Hematopoietic multipotent progenitor cell treated with erythropoietin and hydrocortisone succinate and interleukin-3 and kit ligand, for 8 days (in vitro differentiated cells): ENCODE measurements around the gene PYGB.
A peak's percentile ranks its signal among the peaks of the same experiment; 100 is the strongest.

Source experiments
- DNase-seq: peaks from one replicate; pipeline ENCODE4 v3.0.0-alpha.2; 2015

The PYGB gene

GRCh38 chr20:25283221-25283951, 35.5 kb downstream of the PYGB start:
- no peak for DNase-seq

- no peak for DNase-seq
Observed at GRCh38 chr20:25284131-25284601, 36.3 kb downstream of the PYGB start.

- no peak for DNase-seq
Observed at GRCh38 chr20:25285091-25285647, 37.3 kb downstream of the PYGB start.

- no peak for DNase-seq
Observed at GRCh38 chr20:25285856-25286798, 38.2 kb downstream of the PYGB start.

- DNase-seq = no peak
Observed at GRCh38 chr20:25286917-25287316, 39.0 kb downstream of the PYGB start.

GRCh38 chr20:25287631-25288290, 39.9 kb downstream of the PYGB start:
- no peak for DNase-seq

GRCh38 chr20:25288291-25289181, 40.7 kb downstream of the PYGB start:
- DNase-seq = no peak

- DNase-seq = no peak
Observed at GRCh38 chr20:25289886-25290597, 42.2 kb downstream of the PYGB start.

GRCh38 chr20:25290646-25291431, 43.0 kb downstream of the PYGB start:
- DNase-seq = no peak

GRCh38 chr20:25291432-25292133, 43.7 kb downstream of the PYGB start:
- no peak for DNase-seq

GRCh38 chr20:25292176-25292891, 44.4 kb downstream of the PYGB start:
- no peak for DNase-seq

GRCh38 chr20:25293507-25293906, 45.6 kb downstream of the PYGB start:
- DNase-seq = no peak

- DNase-seq = no peak
Observed at GRCh38 chr20:25293910-25294458, 46.1 kb downstream of the PYGB start.

- DNase-seq = peak; percentile 51
Observed at GRCh38 chr20:25294459-25295385, 46.8 kb downstream of the PYGB start.

GRCh38 chr20:25295386-25296093, 47.7 kb downstream of the PYGB start:
- no peak for DNase-seq
